CD4-positive, alpha-beta T cell treated with Interleukin-4 for 4 hours (primary cell): ENCODE results near the gene CR1L.
"Not testable (repeated sequence)": the region's sequence is repeated elsewhere in the genome, so short reads cannot be mapped to it uniquely, and the experiment has no call there.

Source experiments
- DNase-seq: peaks from one replicate; pipeline ENCODE4 v3.0.0-alpha.2; 2020

Gene CR1L

DNA sequence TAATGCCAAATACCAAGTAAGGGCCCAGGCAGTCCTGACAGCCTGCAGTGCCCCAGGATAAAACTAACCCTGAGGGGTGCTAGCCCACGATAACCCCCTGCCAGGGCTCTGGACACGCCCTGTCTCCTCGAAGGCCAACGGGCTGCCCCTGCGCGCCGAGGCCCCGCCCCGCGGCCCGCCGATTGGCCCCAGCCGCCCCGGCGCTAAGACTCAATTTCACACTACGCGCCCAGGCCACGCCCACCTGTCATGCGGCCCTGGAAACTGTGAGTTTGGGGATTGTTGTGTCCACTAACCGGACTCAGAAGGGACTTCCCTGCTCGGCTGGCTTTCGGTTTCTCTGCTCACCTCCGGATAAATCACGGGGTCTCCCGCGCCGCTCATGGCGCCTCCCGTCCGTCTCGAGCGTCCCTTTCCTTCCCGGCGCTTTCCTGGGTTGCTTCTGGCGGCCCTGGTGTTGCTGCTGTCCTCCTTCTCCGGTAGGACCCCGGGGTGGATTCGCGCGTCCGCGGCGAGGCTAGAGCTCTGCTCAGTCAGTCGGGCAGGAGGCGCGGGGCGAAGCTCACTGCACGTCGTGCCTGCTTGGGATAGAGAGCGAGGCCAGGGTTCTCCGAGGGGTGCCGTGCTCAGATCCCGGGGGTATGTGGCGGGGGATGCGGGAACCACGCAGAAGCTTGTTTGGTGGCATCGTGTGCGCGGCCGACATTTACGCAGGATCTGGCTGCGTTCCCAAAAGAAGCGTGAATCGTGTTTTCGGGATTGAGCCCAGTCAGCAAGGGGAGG is at the start of gene CR1L:
TSS of gene CR1L (plus strand) at position 282 of the 783 bp plus-strand sequence. CDS start at position 383, 101 bp downstream.
- peak; percentile 25 for DNase-seq

DNA sequence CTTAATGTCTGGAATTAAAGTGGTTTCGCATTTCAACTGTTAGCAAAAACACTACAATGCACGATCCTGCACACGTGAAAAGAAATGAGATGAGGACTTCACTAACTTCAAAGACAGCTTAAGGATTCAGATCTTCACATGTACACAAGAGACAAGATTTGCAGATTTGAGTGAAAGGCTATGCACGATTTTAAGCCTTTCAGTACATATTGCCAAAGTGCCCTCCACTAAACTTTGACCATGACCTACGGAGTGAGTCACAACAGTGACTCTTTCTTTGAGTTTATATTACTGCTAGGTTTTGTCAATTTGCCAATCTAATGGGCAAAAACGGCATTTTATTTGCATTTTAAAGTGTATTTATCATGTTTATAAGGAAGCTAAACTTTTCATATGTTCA is 41.2 kb upstream of the CR1L start:
- no peak for DNase-seq

DNA sequence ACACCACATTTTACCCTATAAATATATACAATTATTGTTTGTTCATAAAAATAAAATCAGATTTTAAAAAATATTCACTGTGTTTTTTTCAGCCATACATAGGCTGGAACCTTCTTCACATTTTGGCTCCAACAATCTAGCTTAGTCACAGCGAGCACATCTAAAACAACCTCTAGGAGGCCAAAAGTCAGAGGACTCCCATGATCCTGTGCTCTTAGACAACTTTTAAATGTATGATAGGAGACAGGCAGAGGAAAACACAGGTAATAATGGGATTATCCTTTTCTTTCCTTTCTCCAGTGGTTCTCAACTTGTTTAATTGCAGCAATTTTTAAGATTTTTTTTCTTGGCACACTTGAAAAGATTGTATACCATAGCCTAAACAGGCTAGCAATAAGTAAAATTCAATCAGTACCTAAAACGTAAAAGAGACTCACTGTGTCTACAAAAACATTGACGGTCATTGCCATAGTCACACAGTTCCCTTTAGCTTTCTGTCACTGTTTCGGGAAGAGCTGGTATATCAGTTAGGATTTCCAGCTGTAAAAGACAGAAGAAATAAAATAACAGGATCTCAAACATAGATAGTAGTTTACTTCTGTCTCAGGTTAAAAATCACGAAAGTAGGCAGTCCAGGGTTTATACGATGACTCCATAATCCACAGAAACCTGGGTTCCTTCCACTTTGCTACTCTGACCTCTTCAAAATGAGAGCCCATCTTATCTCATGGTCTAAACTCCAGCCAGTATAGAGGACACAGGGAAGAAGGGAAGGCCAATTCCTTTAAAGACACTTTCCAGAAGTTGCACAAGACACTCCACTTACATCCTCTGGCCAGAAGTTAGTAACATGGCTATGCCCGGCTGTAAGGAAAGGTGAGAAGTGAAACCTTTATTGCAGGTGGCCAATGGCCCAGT is 39.2 kb upstream of the CR1L start:
- DNase-seq, result no peak

DNA sequence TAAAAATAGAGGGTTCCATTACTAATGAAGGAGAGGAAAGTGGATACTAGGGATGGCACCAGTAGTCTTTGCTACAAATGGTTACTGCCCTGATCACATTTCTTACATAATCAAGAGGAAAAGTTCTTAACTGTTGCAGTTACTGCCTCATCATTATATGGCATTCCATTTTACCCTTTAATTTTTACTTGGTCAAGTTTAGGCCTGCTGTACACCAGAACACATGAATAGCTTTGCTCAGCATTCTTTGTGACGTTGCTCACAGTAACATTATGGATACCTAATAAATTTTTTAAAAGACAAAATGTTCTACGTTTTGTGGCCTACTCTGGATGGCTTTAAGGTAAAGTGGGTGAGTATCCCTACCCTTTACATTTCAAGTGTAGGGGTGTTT is 38.6 kb upstream of the CR1L start:
- DNase-seq, result no peak

DNA sequence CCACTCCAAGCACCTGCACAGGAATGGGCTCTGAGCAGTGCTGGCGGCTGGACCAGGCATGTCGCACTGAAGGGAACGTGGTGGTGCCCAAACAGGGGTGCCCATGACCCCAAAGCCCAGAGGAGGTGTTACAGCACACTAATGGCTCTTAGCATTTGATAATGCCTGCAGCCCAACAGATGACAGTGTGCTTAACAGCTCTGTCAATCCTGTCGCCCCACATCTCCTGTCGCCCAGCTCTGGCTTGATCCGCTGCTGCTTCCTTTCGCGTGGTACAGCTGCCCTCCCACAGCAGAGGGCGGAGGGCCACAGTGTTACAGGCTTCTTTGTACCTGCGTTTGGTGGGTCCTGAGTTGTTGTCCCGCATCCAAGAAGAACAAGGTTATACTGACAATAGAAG is 32.2 kb upstream of the CR1L start:
- no peak for DNase-seq

DNA sequence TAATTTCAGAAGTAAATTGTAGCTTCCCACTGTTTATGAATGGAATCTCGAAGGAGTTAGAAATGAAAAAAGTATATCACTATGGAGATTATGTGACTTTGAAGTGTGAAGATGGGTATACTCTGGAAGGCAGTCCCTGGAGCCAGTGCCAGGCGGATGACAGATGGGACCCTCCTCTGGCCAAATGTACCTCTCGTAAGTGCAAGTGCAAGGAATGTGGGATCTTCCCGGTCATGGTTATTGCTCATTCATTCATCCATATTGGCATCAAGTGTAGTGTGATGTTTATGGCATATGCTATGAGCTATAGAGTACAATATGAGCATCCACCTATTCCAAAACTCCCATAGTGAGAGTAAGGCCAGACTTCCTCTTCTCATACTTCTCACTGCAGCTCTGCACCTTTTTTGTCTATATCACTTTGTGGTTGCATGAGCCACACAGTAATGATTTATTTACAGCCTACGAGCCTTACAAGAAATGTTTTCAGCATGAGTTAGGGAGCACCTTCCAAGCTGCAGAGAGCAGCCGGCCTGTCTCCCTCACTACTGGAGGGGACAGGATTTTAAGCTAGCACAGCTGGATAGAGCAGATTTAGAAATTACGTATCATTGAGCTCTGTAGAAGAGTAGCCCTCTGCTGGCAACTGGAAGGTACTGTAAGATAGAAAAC is 24.9 kb upstream of the CR1L start:
- peak; percentile 37 for DNase-seq

DNA sequence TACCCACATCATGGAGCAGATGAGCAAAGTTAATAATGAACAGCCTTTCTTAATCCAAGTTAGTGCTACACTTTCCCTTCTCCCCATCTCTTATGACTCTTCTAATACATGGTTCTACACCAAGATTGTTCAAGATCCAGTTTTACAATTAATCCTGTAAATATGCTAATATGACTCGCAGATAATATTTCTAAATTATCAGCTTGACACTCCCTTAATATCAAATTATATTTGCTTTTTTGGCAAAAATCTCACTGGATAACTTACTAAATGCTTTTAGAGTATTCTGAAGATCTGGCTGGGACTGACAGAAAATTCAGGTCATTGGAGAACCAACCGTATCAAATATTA is 24.4 kb upstream of the CR1L start:
- DNase-seq, result no peak

DNA sequence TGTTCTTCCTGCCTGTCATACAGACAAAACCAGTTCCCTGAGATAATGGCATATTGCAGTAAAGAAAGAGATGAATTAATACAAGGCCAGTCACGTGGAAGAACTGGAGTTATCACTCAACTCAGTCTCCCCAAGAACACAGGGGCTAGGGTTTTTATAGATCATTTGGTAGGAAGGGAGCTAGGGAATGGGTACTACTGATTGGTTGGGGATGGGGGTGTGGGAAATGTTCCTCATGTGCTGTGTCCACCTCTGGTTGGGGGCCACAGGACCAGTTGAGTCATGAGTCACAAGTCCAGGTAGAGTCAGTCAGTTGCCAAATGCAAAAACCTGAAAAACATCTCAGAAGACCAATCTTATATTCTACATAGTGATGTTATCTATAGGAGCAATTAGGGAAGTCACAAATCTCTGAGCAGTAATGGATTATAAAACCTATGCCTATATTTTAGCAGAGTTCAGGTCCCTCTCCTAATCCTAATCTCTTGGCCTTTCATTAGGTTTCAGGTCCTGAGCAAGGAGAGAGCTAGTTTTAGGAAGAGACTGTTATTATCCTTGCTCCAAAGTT is 19.3 kb upstream of the CR1L start:
- not testable (repeated sequence) for DNase-seq

DNA sequence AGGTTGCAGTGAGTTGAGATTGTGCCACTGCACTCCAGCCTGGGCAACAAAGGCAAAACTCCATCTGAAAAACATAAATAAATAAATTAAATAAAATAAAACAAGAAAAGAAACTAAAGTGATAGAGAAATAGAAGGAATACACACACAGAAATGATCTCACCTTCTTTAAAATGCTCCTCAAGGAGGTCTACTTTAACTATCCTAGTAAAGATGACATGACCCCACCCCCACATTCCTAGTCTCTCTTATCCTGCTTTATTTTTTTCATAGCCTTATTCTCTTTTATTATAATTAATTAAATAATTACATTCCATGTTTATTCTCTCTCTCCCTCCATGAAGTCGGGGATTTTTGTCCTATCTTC is 18.0 kb upstream of the CR1L start:
- DNase-seq, result no peak

DNA sequence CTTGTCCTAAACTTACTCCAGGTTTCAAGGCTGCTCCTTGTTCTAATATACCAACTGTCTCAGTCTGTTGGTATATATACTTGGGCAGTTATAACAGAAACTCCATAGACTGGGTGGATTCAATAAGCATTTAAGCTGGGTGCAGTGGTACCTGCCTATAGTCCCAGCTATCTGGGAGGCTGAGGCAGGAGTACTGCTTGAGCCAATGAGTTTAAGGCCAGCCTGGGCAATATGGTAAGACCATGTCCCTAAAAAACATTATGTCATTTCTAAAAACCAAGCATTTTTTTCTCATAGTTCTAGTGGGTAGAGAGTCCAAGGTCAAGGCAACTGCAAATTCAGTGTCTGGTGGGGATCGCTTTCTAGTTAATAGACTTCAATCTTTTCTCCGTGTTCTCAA is 17.4 kb upstream of the CR1L start:
- DNase-seq, result no peak

DNA sequence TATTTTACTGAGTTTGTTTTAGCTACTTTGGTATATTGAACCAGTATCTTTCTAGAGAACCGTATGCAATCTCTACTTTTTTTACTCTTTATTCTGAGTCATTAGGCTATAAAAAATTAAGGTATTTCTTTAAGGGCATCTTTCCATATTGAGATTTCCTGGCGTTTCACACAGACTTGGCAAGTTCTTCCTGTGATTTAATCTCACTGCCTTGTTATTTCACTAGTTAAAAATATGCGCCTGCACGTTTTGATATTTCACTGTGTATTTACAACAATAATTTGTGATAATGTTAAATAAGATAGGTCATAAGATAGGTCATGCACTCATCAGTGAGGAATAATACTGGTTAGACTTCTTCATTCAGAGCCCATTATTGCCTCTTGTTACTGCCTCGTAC is 16.2 kb upstream of the CR1L start:
- no peak for DNase-seq

DNA sequence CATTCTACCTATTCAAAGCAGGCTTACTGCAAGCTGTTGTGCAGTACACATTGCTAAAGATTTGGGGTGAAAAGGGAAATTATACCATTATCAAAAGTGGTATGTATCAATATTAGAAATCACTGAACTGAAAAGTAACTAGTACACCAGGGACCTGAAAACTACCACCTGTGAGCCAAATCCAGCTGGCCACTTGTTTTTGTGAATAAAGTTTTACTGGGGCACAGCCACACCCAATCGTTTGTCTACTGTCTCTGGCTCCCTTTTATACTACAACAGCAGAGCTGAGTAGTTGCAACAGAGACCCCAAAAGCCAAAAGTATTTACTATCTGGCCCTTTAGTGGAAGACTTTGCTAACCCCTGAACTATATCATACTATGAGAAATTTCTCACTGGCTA is 13.8 kb upstream of the CR1L start:
- no peak for DNase-seq

DNA sequence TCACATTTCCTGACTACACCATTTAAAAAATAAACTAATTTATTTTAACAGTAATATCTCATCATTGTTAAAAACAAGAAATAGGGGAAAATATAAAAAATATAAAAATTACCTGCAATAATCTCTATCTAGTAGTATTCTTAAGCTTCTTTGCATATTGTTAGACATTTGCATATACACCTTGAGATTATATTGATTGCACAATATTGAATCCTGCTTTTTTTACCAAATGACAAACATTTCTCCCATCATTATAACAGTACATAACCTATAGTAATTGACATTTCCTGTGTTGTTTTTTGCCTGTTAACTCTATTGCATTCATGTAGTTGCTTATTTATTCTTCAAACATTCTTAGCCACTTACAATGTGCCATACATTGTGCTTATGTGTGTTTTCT is 11.7 kb upstream of the CR1L start:
- DNase-seq, result no peak

DNA sequence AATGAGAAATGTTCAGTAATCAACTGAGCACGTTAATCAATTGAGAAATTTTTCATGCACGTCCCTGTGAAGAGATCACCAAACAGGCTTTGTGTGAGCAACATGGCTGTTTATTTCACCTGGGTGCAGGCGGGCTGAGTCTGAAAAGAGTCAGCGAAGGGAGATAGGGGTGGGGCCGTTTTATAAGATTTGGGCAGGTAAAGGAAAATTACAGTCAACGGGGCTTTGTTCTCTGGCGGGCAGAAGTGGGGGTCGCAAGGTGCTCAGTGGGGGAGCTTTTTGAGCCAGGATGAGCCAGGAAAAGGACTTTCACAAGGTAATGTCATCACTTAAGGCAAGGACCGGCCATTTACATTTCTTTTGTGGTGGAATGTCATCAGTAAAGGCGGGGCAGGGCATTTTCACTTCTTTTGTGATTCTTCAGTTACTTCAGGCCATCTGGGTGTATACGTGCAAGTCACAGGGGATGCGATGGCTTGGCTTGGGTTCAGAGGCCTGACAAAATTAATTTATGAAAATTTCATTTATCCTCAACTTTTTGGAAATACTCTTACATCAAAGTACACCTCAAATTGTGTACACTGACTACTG is 11.1 kb upstream of the CR1L start:
- not testable (repeated sequence) for DNase-seq

DNA sequence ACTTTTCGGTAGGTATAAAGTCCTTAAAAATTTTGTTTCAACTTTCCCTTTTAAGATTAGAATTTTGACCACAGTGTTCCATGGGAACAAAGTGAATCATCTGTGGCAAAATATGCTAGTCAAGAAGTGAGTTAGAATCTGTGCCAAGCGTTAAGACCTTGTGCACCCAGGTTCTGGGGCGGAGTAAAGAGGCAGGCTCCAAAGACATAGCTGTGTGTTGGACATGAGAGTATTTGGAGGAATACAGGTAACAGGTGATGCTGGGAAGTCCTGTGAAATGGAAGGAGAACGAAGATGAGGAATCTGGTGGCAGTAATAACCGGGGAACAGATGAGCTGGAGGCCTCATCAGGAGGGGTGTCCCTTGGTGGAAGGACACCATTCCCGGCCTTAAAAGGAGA is 10.6 kb upstream of the CR1L start:
- not testable (repeated sequence) for DNase-seq

DNA sequence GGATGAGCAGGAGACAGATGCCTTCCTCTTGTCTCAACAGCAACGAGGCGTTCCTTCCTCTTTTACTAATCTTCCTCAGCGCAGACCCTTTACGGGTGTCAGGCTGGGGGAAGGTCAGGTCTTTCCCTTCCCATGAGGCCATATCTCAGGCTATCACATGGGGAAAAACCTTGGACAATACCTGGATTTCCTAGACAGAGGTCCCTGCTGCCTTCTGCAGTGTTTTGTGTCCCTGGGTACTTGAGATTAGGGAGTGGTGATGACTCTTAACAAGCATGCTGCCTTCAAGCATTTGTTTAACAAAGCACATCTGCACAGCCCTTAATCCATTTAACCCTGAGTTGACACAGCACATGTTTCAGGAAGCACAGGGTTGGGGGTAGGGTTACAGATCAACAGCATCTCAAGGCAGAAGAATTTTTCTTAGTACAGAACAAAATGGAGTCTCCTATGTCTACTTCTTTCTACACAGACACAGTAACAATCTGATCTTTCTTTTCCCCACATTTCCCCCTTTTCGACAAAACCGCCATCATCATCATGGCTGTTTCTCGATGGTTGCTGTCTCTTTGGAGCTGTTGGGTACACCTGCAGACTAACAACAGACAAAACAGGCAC is 9.3 kb upstream of the CR1L start:
- not testable (repeated sequence) for DNase-seq

DNA sequence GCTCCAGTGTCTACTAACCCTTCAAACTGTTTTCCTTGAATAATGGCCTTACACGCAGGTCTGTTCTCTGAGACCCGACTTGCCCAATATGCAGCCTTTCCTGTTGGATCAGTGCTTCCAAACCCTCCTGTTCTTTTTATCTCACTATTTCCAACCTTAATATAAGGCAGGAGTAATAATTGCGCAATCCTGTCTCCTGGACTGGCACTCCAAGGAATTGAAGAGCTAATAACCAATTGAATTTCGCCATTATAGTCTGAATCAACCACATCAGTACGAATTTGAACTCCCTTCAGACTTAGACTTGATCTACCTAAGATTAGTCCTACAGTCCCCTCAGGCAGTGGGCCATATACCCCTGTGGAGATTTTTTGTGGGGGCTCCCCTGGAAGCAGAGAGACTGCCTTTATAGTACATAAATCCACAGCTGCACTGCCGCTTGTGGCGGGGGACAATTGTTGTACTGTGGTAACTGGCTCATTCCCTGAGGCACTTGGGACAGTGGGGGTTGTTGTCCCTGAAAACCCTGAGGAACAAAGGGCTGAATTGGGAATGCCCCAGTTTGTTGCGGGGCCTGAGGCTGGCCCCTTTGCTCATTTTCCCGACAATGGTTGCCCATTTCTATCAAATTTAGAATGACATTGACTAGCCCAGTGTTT is 6.3 kb upstream of the CR1L start:
- not testable (repeated sequence) for DNase-seq

DNA sequence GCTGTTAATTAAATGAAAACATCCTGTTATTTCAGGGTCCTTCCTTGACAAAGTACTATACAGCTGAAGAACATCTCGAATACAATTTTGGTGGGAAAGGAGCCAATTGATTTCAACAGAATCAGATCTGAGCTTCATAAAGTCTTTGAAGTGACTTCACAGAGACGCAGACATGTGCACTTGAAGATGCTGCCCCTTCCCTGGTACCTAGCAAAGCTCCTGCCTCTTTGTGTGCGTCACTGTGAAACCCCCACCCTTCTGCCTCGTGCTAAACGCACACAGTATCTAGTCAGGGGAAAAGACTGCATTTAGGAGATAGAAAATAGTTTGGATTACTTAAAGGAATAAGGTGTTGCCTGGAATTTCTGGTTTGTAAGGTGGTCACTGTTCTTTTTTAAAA is 5.6 kb upstream of the CR1L start:
- not testable (repeated sequence) for DNase-seq

DNA sequence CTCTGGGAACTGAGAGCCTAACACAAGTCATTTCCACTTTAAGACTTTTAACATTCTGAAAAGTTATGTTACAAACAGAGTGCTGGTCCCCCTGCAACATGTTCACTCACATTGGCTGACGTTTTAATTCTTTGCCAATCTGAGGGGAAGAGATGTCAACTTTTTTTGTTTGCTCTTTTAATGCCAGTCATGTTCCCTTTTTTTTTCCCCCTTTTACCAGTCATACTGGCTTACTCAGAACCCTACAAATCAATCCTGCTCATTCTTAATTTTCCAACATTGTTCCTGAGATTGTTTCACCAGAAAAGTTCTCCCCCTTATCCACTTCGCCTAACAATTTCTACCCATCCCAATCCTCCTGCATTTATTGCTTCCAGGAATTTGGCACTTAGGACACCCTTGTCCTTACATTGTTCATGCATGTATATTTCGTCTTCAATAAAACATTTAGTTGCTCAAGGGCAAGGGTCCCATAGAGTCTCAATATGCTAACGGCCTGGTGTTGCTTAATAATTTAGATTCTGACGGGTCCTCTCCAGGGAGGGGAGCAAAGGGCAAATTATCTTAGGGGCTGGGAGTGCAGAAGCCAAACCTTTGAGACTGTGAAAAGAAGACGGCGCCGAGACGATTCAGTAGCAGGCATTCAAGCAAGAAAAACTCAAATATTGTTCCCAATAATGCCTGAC is 624 bp upstream of the CR1L start:
- no peak for DNase-seq

DNA sequence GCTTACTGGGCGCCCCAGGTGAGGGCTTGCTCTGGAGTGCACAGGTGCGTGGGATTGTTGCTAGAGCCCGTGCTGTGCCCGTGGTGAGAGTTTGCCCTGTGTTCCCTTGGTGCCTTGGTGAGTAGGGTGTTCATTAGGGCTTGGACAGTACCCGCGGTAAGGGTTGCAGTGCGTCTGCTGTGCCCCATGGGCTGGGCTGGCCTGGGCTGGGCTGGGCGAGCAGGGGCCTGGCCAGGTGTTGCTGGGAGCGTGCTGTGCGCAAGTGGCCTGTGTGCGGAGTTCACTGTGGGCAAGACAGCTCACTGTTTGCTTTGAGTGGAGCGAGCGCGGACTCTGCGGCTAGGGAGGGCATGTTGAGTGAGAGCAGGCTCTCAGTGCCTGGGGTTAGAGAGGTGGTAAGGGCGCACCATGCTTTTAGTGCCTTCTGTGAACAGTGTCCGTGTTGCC is 725 bp downstream of the CR1L start:
- DNase-seq, result no peak

DNA sequence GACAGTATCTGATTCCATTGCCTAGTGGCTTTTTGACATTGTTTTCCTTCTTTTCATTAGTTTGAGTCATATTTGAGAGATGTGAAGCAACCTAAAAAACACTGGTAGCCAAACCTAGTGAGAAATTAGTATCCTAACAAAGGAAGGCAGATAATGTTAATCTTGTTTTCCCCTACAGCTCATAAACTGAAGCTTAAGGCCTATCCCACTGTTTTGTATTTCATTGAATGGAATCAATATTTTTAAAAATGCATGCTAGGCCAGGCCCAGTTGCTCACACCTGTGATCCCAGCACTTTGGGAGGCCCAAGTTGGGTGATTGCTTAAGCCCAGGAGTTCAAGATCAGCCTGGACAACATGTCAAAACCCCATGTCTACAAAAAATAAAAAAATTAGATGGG is 1.2 kb downstream of the CR1L start:
- DNase-seq, result no peak
